HG03469 (cell line): ENCODE results near the gene GPC2.

Experiments used
- ATAC-seq: cut with Tn5 transposase; IDR thresholded peaks from one replicate; pipeline ENCODE4 v1.9.1; 2021; ENCODE audit warnings: mild to moderate bottlenecking, moderate library complexity, moderate number of reproducible peaks; ENCODE audit not compliant: unreplicated experiment

The GPC2 gene

DNA sequence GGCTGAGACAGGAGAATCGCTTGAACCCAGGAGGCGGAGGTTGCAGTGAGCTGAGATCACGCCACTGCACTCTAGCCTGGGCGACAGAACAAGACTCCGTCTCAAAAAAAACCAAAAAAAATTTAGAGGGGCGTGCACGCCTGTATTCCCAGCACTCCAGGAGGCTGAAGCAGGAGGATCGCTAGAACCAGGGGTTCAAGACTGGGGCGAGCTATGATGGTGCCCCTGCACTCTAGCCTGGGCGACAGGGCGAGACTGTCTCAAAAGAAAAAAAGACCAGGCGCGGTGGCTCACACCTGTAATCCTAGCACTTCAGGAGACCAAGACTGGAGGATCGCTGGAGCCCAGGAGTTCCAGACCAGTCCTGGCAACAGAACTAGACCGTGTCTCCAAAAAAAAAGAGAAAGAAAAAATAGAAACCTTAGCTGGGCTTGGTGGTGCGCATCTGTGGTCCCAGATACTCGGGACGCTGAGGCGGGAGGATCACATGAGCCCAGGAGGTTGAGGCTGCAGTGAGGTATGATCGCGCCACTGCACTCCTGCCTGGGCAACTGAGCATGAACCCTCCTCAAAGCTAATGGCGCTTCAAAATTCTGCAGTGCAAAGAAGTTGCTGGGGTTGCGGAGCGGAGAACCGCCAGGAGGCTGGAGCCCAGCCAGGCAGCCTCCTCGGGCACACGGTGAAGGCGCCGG, 50.8 kb downstream of the GPC2 start:
- ATAC-seq, result no peak

DNA sequence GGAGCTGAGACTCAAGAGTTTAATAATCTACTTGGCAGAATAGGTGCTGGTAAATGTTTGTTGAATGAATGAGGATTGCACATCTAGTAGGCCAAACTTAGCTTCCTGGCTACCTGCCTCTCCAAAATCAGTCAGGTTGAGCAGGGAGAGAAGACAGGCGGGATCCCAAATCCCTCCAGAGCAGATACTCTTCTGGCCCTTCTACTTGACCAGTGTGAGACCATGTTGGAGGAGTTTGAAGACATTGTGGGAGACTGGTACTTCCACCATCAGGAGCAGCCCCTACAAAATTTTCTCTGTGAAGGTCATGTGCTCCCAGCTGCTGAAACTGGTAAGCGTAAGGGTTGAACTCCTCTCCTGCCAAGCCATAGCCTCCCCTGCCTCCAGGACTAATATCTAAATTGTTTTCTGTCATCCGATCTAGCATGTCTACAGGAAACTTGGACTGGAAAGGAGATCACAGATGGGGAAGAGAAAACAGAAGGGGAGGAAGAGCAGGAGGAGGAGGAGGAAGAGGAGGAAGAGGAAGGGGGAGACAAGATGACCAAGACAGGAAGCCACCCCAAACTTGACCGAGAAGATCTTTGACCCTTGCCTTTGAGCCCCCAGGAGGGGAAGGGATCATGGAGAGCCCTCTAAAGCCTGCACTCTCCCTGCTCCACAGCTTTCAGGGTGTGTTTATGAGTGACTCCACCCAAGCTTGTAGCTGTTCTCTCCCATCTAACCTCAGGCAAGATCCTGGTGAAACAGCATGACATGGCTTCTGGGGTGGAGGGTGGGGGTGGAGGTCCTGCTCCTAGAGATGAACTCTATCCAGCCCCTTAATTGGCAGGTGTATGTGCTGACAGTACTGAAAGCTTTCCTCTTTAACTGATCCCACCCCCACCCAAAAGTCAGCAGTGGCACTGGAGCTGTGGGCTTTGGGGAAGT, 52.6 kb downstream of the GPC2 start:
- no peak for ATAC-seq

DNA sequence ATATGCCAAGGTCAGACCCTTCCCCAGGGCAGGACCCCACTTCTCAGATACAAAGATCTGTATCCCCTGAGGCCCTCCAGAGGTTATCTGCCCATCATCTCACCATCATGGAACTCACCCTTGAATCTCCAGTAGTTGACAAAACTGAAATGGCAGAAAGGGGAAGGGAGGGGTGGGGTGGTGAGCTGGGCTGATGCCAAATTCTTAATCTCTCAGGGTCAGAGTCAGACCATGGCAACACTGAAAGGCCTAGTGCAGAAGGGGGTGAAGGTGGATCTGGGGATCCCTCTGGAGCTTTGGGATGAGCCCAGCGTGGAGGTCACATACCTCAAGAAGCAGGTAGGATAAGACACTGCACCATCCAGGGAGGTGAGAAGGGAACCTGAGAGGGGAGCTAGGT, 54.6 kb downstream of the GPC2 start:
- ATAC-seq, result no peak

DNA sequence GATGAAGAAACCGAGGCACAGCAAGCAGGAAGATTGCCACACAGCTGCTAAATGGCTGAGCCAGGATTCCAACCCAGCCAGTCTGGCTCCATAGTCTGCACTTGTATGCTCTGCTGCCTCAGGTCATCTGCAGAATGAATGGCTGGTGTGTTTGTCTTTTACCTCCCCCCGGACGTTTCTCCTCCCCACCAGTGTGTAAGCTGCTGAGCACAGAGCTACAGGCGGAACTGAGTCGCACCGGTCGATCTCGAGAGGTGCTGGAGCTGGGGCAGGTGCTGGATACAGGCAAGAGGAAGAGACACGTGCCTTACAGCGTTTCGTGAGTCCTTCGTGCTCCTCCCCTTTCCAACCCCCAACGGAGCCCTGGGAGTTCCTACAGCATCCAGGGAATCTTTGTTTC, 55.1 kb downstream of the GPC2 start:
- no peak for ATAC-seq

- no peak for ATAC-seq
These were observed 56.5 kb downstream of the GPC2 start for GRCh38 chr7:100120733-100121036.

- no peak for ATAC-seq
These were observed 57.0 kb downstream of the GPC2 start for GRCh38 chr7:100119970-100120732.
